NCI-H82 treated with DMSO at 0.1 percent for 48 hours (cell line): Measurements from ENCODE around the gene ENDOG.
"Not testable (repeated sequence)": the region's sequence is repeated elsewhere in the genome, so short reads cannot be mapped to it uniquely, and the experiment has no call there.

Experiments
- DNase-seq: peaks from one replicate; lab custom pipeline; 2025; ENCODE audit not compliant: unreplicated experiment; lab: John Stamatoyannopoulos, UW

ENDOG gene

GRCh38 chr9:128828267-128828666, 10.0 kb downstream of the ENDOG start:
- no peak for DNase-seq

GRCh38 chr9:128828719-128829452, 10.6 kb downstream of the ENDOG start:
- DNase-seq, result no peak

GRCh38 chr9:128829477-128830251, 11.4 kb downstream of the ENDOG start, which contains the start of gene SPOUT1:
Gene SPOUT1 (minus strand): TSS chr9:128829794. CDS start chr9:128829780, 14 bp downstream.
- peak; percentile 85 for DNase-seq

DNA sequence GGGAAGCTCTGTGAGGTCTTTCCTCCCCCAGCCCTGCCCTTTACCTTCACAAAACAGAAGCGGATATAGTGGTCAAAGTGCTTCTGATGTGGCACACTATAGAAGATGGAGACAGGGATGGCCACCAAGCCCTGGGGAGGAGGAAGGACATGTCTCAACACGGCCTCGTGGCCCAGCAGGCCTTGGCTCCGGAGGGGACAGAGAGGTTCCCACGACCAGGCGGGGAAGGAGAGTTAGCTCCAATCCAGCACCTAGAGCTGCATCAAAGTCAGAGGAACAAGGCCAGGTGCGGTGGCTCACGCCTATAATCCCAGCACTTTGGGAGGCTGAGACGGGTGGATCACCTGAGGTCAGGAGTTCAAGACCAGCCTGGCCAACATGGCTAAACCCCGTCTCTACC, 15.4 kb downstream of the ENDOG start:
- no peak for DNase-seq

- DNase-seq, result no peak
Measured at GRCh38 chr9:128835246-128836210, 17.2 kb downstream of the ENDOG start.

- no peak for DNase-seq
Measured at GRCh38 chr9:128836509-128837145, 18.3 kb downstream of the ENDOG start.

- no peak for DNase-seq
Measured at GRCh38 chr9:128838338-128838737, 20.0 kb downstream of the ENDOG start.

GRCh38 chr9:128840524-128840923, 22.2 kb downstream of the ENDOG start:
- no peak for DNase-seq

DNA sequence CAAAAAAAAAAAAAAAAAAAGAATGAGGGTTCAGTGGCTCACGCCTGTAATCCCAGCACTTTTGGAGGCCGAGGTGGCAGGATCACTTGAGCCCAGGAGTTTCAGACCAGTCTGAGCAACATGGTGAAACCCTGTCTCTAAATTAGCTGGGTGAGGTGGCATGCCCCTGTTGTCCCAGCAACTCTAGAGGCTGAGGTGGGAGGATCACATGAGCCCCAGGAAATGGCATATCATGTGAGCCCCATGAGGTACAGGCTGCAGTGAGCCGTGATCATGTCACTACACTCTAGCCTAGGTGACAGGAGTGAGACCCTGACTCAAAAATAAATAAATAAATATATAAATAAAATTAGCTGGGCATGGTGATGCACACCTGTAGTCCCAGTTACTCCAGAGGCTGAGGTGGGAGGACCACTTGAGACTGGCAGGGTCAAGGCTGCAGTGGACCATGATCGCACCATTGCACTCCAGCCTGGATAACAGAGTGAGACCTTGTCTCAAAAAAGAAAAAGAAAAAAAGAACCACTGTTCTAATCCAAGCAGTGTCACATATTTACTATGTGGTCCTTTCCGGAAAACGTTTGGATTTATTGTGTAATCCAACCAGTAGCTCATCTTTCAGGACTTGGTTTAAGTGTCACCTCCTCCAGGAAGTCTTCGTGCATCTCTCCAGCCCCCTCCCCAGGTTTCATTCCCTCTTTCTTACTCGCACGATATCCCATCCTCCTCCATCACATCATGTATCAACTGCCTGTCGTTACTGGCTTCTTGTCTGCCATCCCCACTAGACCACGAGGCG, 23.6 kb downstream of the ENDOG start:
- no peak for DNase-seq

DNA sequence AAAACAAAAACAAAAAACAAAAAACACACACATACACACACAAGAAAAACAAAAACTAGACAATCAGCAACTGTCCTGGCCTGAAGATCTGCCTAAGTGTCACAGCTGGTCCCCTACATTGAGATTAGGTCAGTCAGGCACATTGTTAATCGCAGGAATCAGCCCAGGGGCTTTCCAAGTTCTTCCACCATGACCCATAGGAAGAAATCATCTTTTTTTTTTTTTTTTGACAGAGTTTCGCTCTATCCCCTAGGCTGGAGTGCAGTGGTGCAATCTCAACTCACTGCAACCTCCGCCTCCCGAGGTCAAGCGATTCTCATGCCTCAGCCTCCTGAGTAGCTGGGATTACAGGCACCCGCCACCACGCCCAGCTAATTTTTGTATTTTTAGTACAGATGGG, 24.9 kb downstream of the ENDOG start:
- DNase-seq, result not testable (repeated sequence)

DNA sequence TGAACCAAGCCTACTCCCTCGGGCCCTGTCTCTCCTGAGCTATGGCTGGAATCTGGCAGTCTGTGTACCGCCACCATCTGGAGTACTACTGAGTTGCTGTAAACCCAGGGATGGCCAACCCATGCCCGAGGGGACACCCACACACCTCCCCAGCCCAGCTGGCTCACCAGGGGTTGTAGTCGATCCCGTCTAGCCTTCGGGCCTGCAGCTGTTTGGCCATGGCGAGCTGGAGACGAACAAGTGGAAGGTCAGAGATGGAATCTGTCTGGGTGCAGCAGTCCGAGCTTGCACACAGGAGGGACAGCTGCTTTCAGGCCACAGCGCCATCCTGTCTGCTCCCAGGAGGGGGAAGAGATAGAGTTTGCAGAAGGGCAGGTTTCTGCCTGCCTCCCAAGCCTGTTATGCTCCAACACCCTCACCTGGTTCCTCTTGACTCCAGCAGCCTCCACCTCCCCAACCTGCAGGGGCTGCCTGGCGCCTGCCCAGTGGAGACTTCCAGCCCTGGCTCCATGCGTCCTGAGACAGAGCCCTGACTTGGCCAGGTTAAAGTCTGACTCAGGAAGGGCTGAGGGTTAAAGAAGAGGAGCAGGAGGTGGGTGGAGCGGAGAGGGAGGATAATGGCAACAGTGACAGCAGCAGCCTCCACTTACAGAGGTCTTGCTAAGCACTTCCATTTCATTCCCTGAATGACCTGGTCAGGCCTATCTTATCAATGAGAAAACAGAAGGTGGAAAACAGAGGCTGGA, 27.1 kb downstream of the ENDOG start:
- no peak for DNase-seq

DNA sequence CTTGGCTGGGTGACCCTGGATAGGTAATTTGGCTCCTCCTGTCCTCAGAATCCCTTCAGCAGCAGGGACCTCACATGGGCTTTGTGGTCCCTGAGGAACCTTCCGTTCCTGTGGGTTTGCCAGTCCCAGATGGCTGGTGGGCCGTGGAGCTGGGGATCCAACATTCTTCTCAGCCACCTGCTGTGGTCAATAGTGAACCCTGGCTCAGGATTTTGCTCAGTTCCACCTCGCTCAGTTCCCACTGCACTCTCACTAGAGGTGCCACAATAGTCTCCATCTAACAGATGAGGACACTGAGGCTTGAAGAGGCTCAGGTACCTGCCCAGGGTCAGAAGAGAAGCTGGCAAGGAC, 28.4 kb downstream of the ENDOG start:
- DNase-seq, result no peak

- DNase-seq, result no peak
Measured at GRCh38 chr9:128847803-128848202, 29.5 kb downstream of the ENDOG start.

GRCh38 chr9:128851024-128851423, 32.7 kb downstream of the ENDOG start:
- not testable (repeated sequence) for DNase-seq

- peak; percentile 14 for DNase-seq
Measured at GRCh38 chr9:128851779-128852600, 33.7 kb downstream of the ENDOG start.

DNA sequence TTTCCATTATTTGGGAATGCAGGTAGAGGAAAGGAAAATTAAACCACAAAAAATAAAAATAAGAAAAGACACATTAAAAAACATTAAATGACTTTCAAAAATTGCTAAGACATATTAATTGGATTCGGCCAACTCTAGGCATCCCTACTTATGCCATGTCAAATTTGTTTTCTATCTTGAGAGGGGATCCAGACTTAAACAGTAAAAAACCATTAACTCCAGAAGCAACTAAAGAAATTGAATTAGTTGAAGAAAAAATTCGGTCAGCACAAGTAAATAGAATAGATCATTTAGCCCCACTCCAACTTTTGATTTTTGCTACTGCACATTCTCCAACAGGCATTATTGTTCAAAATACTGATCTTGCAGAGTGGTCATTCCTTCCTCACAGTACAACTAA, 34.3 kb downstream of the ENDOG start:
- DNase-seq, result not testable (repeated sequence)

DNA sequence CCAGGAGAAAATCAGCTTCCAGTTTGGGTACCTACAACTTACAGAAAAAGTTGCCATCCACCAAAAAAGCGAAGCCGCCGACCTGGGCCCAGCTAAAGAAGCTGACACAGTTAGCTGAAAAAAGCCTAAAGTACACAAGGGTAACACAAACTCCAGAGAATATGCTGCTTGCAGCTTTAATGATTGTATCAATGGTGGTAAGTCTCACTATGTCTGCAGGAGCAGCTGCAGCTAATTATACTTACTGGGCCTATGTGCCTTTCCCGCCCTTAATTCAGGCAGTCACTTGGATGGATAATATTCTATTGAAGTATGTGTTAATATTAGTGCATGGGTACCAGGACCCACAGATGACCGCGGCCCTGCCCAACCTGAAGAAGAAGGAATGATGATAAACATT, 36.2 kb downstream of the ENDOG start:
- not testable (repeated sequence) for DNase-seq

GRCh38 chr9:128858476-128858875, 40.2 kb downstream of the ENDOG start:
- DNase-seq, result not testable (repeated sequence)
